BJ (cell line): ENCODE measurements around the gene RXRB. TPM values are rescaled to one million over a fixed set of nuclear protein-coding genes. Genes with fewer than 3 reads are reported as not detected.

Experiments
- CTCF ChIA-PET: fragments of 350-600 bp; formaldehyde crosslinking; extraction: SDS; loops from one replicate; lab custom pipeline; 2021; ENCODE audit warnings: antibody characterized with exemption, inconsistent platforms; lab: Yijun Ruan, JAX
- POLR2A ChIA-PET: fragments of 300-600 bp; sonication (Branson Sonifier 250); formaldehyde crosslinking; extraction: SDS; loops from one replicate; lab custom pipeline; 2021; ENCODE audit warnings: antibody characterized with exemption; lab: Charles Lee
- DNase-seq: peaks from one replicate; pipeline ENCODE4 v3.0.0-alpha.2; 2011; ENCODE audit warnings: low read depth
- H3K27me3 ChIP-seq: 2 replicates; pipeline ENCODE4 v1.6.0; 2011; ENCODE audit warnings: low read length; ENCODE audit not compliant: control insufficient read depth, insufficient read depth
- H3K36me3 ChIP-seq: 2 replicates; pipeline ENCODE4 v1.5.1; 2011; ENCODE audit warnings: low read length; ENCODE audit not compliant: control insufficient read depth, insufficient read depth
- H3K4me3 ChIP-seq: 2 replicates; pipeline ENCODE4 v1.5.1; 2011; ENCODE audit warnings: low read depth, mild to moderate bottlenecking, control low read depth, low read length
- CTCF ChIP-seq: IDR thresholded peaks from 2 replicates; pipeline ENCODE4 v1.5.1; 2011; ENCODE audit warnings: low read depth, mild to moderate bottlenecking, control low read depth, inconsistent platforms, low read length, moderate library complexity; ENCODE audit not compliant: insufficient read depth
- polyA plus RNA-seq: library from polyadenylated mRNA; depleted of rRNA; stranded (reverse); fragments of >200 nt; gene quantifications from 2 replicates; pipeline ENCODE4 v1.2.3, GENCODE V29; 2011

The RXRB gene
- polyA plus RNA-seq, 1 experiment = 67.9 TPM

DNA sequence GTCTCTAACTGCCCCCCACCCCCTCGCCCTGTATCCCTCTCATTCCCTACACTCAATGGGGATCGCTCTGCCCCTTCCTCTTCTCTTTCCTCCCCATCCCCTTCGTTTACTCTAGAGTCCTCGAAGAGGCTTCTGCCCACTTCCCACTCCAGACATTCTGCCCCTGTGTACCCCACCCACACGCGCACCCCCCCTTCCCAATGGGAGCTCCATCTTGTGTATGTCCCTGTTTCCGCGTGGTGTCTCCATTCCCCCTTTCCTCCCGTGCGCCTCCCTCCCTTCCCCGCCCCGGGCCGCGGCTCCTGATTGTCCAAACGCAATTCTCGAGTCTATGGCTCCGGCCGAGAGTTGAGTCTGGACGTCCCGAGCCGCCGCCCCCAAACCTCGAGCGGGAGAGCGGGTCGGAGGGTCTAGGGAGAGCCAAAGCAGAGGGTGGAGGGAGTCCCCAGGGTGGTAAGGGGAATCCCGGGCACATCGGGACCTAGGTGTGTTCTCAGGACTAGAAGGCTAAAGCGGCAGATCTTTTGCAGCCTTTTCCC lies 7.2 kb upstream of the RXRB start:
- peak overlapping the region; percentile 84 for H3K4me3 ChIP-seq

DNA sequence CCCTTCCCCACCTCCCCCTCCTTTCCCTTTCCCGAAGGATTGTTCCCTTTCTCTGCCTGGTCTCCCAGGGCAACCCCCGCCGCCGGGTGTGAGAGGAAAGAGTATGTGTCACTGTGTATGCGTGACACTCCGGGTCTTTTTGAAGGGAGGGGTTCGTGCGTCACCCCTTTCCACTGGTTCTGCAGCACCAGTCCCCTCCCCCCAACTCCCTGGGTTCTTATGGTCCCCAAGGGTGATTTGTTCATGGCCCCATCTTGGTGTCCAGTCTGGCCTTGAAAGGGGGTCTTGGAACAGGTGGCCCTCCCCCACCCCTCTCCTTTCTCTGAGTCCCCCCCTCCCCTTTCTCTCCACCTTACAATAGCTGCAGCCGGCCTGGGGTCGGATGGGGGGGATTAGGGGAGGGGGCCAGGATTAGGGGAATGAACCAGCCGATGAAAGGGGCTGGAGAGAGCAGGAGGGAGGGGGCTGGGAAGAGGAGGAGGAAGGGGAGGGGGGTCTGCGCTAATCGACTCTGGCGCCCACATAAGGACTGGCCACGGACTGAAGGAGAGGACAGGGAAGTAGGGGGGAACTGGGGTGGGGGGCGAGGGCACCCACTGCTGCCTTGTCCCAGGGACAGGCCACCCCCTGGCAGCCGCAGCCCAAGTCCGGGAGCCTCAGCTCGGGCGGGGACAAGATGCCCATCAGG lies 6.5 kb upstream of the RXRB start:
- H3K27me3 ChIP-seq = no peaks in the 10 kb centered on the region
- ChIA-PET CTCF (interaction anchor here (2.2 to 3.1 kb wide), 2 partner anchors 9 to 41 kb away, joined by 11 to 20 read pairs; no protein-coding TSS in a partner anchor), POLR2A (no interaction called here)
- no peak for DNase-seq
- TF ChIP-seq CTCF = no peak
- peaks cover 29% of the 10 kb centered on the region for H3K36me3 ChIP-seq
- H3K4me3 ChIP-seq = peak overlapping the region; percentile 84

More for the DNA sequence above, 7.2 kb upstream of the RXRB start:
- POLR2A ChIA-PET = interaction anchor here (0.7 kb wide), 1 partner anchor 238 kb away, joined by 20 read pairs; no protein-coding TSS in a partner anchor
- no peak for DNase-seq
- CTCF ChIA-PET = interaction anchor here (2.2 to 3.1 kb wide), 3 partner anchors 10 to 40 kb away, joined by 7 to 20 read pairs (median 11); no protein-coding TSS in a partner anchor
- peaks cover 24% of the 10 kb centered on the region for H3K36me3 ChIP-seq
- H3K27me3 ChIP-seq = no peaks in the 10 kb centered on the region
- no peak for TF ChIP-seq CTCF

DNA sequence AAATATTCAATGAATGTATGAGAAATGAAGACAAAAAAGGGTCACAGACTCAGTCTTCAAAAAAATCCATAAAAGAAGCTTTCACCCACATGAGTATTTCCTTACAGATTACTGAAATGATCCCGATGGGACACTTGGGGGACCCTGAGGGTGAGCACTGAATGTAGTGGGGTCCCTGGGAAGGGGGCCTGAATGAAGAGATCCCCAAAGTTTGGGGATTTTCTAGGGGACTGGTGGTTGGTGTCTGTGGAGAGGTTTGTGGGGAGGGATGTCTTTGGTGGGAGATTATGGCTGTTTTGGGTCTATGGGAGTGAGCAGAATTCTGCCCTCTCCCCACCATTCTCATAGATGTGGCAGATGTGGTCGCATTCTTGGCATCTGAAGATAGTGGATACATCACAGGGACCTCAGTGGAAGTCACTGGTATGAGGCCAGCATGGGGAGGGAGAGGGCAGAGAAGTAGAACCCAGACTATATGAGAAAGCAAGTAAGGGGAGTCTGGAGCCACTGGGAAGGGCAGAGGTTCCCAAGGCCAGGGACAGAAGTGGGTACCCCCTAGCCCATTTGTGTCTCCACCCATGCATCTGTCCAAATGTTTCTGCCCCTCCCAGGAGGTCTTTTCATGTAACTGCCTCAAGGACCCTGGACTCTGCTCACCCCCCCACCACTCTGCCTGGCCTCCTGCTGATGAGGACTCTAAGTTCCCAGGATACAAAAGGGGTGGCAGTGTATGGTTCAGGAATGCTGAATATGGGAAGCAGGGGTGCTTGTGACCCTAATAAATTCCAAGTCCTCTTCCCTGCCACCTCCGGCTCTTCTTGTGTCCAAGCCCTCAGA lies 5.8 kb upstream of the RXRB start:
- POLR2A ChIA-PET = no interaction called here

GRCh38 chr6:33205191-33206026 lies 4.9 kb upstream of the RXRB start:
- POLR2A ChIA-PET = no interaction called here

More for the DNA sequence above, 5.8 kb upstream of the RXRB start:
- no peak for TF ChIP-seq CTCF
- DNase-seq = no peak
- peaks cover 25% of the 10 kb centered on the region for H3K36me3 ChIP-seq
- CTCF ChIA-PET = interaction anchor here (0.6 to 1.6 kb wide), 2 partner anchors 82 to 222 kb away, joined by 3 read pairs; no protein-coding TSS in a partner anchor
- H3K4me3 ChIP-seq = no peak overlapping the region
- no peaks in the 10 kb centered on the region for H3K27me3 ChIP-seq

More at GRCh38 chr6:33205191-33206026, 4.9 kb upstream of the RXRB start:
- Histone ChIP-seq H3K4me3 (peak overlapping the region; percentile 50), H3K27me3 (no peaks in the 10 kb centered on the region), H3K36me3 (peaks cover 23% of the 10 kb centered on the region)
- TF ChIP-seq CTCF = no peak
- CTCF ChIA-PET = interaction anchor here (0.6 to 1.6 kb wide), 3 partner anchors 43 to 221 kb away, joined by 3 to 4 read pairs (median 3); no protein-coding TSS in a partner anchor
- DNase-seq = no peak
